GM12873 (cell line): ENCODE data around the gene BOC.

Source experiments
- CTCF ChIP-seq: IDR thresholded peaks from 2 replicates; pipeline ENCODE4 v1.5.1; 2012; ENCODE audit warnings: low read depth, mild to moderate bottlenecking, moderate library complexity, low read length, control low read depth; ENCODE audit not compliant: insufficient read depth; ENCODE audit errors: missing control alignments

Gene BOC

GRCh38 chr3:113254171-113254947 is 43.0 kb downstream of the BOC start:
- TF ChIP-seq CTCF = no peak

GRCh38 chr3:113255100-113255853 is 43.9 kb downstream of the BOC start:
- no peak for TF ChIP-seq CTCF

- no peak for TF ChIP-seq CTCF
Measured at GRCh38 chr3:113255854-113256615, 44.7 kb downstream of the BOC start.

- TF ChIP-seq CTCF = no peak
Measured at GRCh38 chr3:113258361-113258760, 47.0 kb downstream of the BOC start.

GRCh38 chr3:113259196-113259595 is 47.8 kb downstream of the BOC start:
- TF ChIP-seq CTCF = no peak

- TF ChIP-seq CTCF = no peak
Measured at GRCh38 chr3:113261063-113261625, 49.8 kb downstream of the BOC start.
